NB4 (cell line): Measurements from ENCODE around the gene USP27X.

Experiments used
- CTCF ChIP-seq: IDR thresholded peaks from one replicate; pipeline ENCODE4 v1.5.1; 2012; ENCODE audit warnings: low read depth, low read length
- POLR2A ChIP-seq: IDR thresholded peaks from 2 replicates; pipeline ENCODE4 v1.6.1; 2011; ENCODE audit warnings: mild to moderate bottlenecking; ENCODE audit not compliant: insufficient read length; ENCODE audit errors: extremely low read depth
- TF ChIP-seq, protein P1 (sequence below): IDR thresholded peaks from 2 replicates; pipeline ENCODE4 v1.6.1; 2011; ENCODE audit warnings: low read depth, low read length

DNA sequence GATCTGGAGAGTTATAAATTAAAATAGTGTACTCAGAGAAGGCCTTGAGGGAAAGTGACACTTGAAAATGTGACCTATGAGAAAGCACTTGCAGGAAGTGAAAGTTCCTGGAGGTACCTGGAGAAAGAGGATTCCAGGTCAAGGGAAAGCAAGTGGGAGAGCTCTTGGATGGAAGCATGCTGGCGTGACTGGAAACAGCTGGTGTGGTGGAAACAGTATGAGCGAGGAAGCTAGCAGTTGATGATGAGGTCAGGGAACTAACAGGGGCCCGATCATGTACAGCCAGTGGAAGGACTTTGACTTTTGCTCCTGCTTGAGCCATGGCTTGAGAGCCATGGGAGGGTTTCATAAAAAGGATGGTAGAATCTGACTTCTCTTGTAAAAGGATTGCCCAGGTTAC lies 33.6 kb downstream of the USP27X start:
- TF ChIP-seq CTCF (no peak), POLR2A (no peak)
- TF ChIP-seq, protein P1, sequence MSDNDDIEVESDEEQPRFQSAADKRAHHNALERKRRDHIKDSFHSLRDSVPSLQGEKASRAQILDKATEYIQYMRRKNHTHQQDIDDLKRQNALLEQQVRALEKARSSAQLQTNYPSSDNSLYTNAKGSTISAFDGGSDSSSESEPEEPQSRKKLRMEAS: no peak
